ENCODE measurements around the gene EID2B.

The EID2B gene

GRCh38 chr19:39532233-39533002 lies at the start of gene EID2B:
Gene EID2B (minus strand): TSS chr19:39532852. CDS start chr19:39532802, 50 bp downstream.
- peak; percentile 90 for DNase-seq

GRCh38 chr19:39582442-39582841 lies 49.8 kb upstream of the EID2B start:
- no peak for DNase-seq

GRCh38 chr19:39568604-39569003 lies 36.0 kb upstream of the EID2B start:
- DNase-seq = no peak

GRCh38 chr19:39566064-39566463 lies 33.4 kb upstream of the EID2B start:
- no peak for DNase-seq

DNA sequence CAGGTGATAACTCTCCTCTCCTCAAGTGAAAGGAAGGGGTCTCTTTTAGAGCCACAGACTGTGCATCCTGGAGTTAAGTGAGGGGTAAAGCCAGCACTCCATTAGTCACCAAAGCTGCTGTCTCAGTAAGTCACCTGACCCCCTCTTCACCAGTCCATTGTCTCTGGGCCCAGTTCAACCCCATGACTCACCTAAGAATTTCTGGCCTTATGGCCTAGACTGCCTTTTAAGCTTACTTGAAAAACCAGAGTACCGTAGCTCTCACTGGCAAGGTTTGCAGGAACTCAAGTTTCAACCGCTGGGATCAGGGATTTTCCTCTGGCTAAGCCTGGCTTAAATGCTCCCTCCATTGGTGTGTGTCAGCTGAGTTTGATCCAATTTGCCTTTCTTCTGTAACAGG lies 30.8 kb upstream of the EID2B start:
- no peak for DNase-seq

DNA sequence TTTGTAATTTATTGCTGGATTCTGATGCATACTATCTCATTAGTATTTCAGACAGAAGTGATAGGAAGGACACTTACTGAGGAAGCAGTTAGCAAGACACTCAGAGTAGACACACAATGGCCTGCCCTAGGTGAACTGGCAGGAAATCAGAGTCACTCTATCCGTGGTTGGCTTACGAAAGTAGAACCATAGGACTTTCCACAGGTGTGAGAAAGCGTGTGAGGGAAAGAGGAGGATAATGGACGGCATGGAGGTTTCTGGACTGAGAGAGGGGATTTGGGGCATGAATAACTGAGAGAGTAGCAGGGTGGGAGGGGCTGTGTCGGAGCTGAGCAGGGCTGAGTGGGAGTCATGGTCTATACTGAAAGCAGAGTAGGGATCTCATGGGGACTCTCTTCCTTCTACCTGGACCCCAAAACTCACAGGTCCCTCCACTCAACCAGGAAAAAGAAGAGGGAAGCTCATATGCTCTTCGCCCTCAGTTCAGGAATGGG lies 26.0 kb upstream of the EID2B start:
- DNase-seq = no peak

DNA sequence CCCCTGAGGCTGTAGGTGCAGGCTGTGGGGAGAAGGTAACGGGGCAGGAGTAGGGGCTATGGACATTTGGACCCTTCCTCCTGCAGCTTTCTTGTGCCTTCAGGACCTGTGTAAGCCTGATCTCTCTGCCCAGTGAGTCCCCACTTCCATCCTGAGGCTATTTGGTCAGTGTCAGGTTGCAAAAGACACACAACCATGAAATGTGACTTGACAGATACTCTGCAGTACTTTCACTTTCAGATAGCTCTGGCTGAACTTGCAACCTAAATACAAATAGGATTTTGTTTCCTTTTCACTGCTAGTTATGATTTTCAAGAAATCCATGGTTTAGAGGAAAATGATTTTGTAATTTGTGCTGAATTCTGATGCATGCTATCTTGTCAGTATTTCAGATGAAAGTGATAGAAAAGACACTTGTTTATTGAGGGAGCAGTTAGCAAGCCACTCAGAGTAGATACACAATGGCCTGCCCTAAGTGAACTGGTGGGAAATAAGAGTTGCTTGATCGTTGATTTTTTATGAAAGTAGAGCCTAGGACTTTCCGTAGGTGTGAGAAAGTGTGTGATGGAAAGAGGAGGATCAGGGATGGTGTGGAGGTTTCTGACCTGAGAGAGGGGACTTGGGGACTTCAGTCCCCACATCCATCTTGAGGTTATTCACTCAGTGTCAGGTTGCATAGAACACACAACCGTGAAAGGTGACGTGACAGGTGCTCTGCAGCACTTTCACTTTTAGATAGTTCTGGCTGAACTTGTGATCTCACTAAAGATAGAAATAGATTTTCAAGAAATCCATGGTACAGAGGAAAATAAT lies 25.4 kb upstream of the EID2B start:
- DNase-seq = peak; percentile 49

DNA sequence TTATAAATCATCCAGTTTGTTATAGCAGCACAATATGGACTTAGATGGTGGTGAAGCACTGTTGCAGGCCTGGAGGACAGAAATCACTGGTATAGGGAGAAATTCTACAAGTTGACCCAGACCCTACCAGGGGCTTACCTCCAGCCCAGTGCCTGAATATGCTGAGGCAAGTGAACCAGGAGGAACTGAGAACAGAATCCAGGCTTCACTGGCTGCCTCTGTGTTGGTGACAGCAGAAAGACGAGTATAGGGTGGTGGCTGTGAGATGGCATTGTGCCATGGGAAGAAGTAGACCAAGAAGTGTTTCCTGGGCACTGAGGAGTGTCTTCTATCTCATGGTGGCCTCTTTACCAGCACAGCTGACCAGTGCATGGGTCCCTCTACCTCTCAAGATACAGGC lies 23.2 kb upstream of the EID2B start:
- DNase-seq = no peak

DNA sequence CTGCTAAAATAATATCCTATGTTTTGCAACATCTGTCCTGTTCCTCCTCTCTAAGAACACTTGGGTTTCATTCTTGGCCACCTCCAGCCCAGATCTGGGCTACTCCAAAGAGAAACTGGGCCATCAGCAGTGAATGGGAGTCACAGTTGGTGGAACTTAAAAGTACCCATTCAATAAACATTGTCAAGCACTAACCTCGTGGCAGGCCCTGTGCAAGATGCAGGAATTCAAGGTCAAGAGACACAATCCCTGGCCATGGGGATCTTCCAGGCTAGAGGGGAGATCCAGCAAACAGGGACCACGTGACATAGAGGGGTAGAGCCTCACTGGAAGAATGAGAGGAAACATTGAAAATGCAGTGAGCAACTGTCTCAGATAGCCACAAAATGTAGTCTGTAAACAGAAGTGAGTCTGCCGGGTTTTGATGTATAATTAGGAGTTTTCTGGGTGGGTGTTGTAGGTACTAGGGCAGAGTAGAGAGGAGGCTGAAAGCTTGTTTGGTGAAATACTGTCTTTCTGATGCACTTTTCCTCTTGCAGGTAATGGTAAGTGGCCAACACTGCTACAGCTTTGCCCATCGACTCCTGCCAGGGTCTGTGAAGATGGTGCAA lies 22.2 kb upstream of the EID2B start:
- DNase-seq = no peak

GRCh38 chr19:39553082-39553652 lies 20.5 kb upstream of the EID2B start:
- no peak for DNase-seq

GRCh38 chr19:39550197-39550596 lies 17.5 kb upstream of the EID2B start:
- DNase-seq = no peak

- DNase-seq = no peak
Measured at GRCh38 chr19:39546599-39546998, 13.9 kb upstream of the EID2B start.

- no peak for DNase-seq
Measured at GRCh38 chr19:39544911-39545310, 12.3 kb upstream of the EID2B start.

DNA sequence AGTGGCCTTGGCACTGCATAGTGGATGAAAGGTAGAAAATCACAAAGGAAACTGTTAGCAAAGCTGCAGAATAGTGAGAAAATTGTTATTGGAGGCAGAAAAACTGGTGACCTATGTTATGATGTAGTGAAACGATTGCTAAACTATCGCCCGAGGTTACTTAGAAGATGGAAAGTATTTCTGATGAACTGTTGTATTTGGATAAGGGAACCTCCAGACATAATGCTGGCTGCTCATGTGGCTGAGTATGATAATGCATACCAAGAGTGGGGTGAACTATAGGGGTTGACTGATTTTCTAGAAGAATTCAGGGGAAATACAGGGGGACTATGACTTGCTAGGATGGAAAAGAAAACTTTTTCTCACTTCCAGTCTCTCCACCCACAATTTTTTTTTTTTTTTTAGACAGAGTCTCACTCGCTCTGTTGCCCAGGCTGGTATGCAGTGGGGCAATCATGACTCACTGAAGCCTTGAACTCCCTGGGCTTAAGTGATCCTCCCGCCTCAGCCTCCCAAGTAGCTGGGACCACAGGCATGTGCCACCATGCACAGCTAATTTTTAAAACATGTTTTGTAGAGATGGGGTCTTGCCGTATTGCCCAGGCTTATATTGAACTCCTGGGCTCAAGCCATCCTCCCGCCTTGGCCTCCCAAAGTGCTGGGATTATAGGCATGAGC lies 11.7 kb upstream of the EID2B start:
- DNase-seq = no peak

GRCh38 chr19:39543477-39543857 lies 10.8 kb upstream of the EID2B start:
- no peak for DNase-seq

DNA sequence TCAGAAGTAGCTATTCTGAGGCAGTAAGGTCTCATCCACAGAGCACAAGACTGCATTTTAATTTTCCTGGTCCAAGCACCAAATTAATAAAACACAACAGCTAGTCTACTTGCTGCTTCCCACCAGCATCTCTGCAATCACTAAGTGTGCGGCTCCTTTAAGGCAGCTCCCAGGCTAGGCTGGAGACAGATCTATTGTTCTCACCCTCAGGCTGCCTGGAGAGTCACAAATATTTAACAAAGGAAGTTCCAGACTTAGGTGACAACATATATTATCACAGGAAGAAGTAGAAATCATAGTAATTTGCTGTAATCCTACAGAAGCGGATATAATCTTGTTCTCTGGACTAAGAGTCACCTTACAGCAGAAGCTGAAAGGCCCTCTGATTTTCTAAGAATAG lies 9.6 kb upstream of the EID2B start:
- no peak for DNase-seq

GRCh38 chr19:39540333-39540673 lies 7.7 kb upstream of the EID2B start:
- DNase-seq = peak; percentile 25

DNA sequence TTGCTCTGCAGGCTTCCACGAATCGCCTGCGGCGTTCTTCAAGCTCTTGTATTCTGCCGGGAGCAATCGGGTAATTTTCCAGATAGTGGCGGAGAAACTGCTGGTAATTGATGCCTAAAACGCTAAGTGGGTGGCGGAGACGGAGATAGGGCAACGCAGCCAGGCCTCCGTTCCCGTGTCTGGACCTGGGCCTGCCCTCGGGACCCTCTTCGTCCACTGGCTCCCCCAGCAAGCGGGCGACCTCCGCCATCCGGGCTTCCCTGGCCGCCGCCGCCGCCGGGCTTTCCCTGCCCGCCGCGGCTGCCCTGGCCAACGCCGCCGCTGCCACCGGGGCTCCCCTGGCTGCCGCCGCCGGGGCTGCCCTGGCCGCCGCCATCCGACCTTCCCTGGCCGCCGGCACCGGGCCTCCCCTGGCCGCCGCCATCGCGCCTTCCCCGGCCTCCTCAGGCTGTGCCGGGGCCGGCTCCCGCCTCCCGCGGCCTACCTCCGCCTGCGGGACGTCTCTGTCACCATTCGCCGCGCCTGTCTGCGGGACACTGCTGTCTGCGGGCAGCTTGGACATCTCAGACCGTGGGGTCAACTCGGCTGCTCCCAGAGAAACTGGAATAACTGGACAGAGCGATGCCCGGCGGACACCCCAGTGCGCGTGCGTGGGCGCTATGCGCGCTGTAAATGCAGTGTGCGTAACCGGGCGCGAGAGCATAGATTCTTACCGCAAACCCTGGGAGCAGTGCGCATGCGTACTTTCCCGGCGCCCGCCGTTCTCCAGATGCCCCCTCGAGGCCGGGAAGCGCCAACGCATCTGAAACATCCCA lies 7.1 kb upstream of the EID2B start, which contains the start of gene EID2:
TSS of gene EID2 (minus strand) at position 644 of the 815 bp plus-strand sequence. CDS start at position 562, 82 bp downstream.
- peak; percentile 89 for DNase-seq

DNA sequence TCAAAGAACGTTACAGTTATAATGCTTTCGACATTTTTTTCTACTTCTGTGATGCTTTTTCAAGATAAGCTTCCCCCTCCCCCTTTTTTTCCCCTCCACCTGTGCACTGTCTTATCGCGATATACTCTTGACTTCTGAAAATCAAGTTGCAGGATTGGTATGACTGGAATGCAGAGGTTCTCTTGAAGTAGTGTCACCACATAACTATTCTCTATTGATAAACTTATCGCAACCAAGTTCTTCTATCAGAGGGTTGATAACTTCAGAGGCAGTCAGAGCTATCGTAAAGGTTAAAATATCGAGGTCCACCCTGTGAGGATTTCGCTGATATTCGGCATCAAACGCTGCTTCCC lies 6.5 kb upstream of the EID2B start:
- no peak for DNase-seq

GRCh38 chr19:39533791-39534190 lies 1.1 kb upstream of the EID2B start:
- no peak for DNase-seq

GRCh38 chr19:39533003-39533512 lies 406 bp upstream of the EID2B start:
- DNase-seq = no peak

DNA sequence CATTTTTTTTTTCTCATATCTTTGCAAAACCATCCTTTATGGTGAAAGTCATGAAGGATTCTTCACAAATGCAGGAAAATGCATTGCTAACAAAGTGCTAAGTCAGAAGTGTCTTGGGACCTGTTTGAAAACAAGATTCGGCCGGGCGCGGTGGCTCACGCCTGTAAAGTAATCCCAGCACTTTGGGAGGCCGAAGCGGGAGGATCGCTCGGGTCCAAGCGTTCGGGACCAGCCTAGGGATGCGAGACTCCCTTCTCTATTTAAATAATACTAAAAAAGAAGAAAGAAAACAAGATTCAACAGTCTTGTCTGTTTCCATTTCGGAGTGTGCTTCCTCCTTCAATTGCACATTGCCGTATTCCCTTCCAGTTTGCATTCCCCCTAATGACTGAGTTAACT lies 819 bp downstream of the EID2B start:
- DNase-seq = no peak

Measured in NCI-H1092 treated with DMSO at 0.1 percent for 48 hours (cell line).